HepG2 (cell line): ENCODE measurements around the gene IQCN. TPM values are rescaled to one million over a fixed set of nuclear protein-coding genes. Genes with fewer than 3 reads are reported as not detected.

Source experiments
- FOXA1 ChIP-seq, 2 experiments: fragments of 450-650 bp in 1 of 2; sonication (generic) in 1 of 2; formaldehyde crosslinking in 1 of 2; IDR thresholded peaks; 2 replicates each; pipeline versions ENCODE4 v1.4.0 to v1.6.1; 2016 to 2020; ENCODE audit warnings: missing genetic modification reagents in 1 of 2
- GABPA ChIP-seq, 2 experiments: IDR thresholded peaks; 2 replicates each; pipeline ENCODE4 v1.6.1; 2011 to 2016; ENCODE audit warnings: low read depth in 2 of 2, low read length in 1 of 2, missing biosample characterization in 1 of 2, missing genetic modification characterization in 1 of 2
- GMEB2 ChIP-seq: IDR thresholded peaks from 2 replicates; pipeline ENCODE4 v1.6.1; 2016; ENCODE audit warnings: missing biosample characterization, missing genetic modification reagents, low read depth
- HMGXB4 ChIP-seq, 2 experiments: sonication (generic) in 1 of 2; formaldehyde crosslinking in 1 of 2; IDR thresholded peaks; 2 replicates each; pipeline versions ENCODE4 v1.4.0 to v1.6.1; 2018 to 2020; ENCODE audit warnings: missing genetic modification reagents in 2 of 2, borderline replicate concordance in 1 of 2, low read depth in 1 of 2, mild to moderate bottlenecking in 1 of 2, missing biosample characterization in 1 of 2
- KLF15 ChIP-seq: sonication (generic); formaldehyde crosslinking; IDR thresholded peaks from 2 replicates; pipeline ENCODE4 v1.8.1; 2023; ENCODE audit warnings: borderline replicate concordance, mild to moderate bottlenecking, inconsistent platforms, missing genetic modification reagents, mixed read lengths
- KLF16 ChIP-seq, 2 experiments: sonication (generic) in 1 of 2; formaldehyde crosslinking in 1 of 2; IDR thresholded peaks; 2 replicates each; pipeline versions ENCODE4 v1.6.1 to v1.8.0; 2016 to 2023; ENCODE audit warnings: missing genetic modification reagents in 2 of 2, missing compliant biosample characterization in 1 of 2
- PAXIP1 ChIP-seq: sonication (generic); formaldehyde crosslinking; conservative IDR thresholded peaks from 2 replicates; pipeline ENCODE4 v1.4.0; 2020; ENCODE audit warnings: mild to moderate bottlenecking, missing genetic modification reagents, moderate library complexity
- SALL1 ChIP-seq: sonication (generic); formaldehyde crosslinking; IDR thresholded peaks from 2 replicates; pipeline ENCODE4 v1.8.0; 2022; ENCODE audit warnings: mild to moderate bottlenecking, missing genetic modification reagents
- SRSF1 ChIP-seq: fragments of 200-400 bp; formaldehyde crosslinking; optimal IDR thresholded peaks from 2 replicates; pipeline ENCODE3; 2017; ENCODE audit warnings: mild to moderate bottlenecking, low read depth, low read length, moderate library complexity
- SSRP1 ChIP-seq: IDR thresholded peaks from 2 replicates; pipeline ENCODE4 v1.6.1; 2016; ENCODE audit warnings: control low read depth
- ZBTB25 ChIP-seq: IDR thresholded peaks from 2 replicates; pipeline ENCODE4 v1.6.1; 2018; ENCODE audit warnings: missing genetic modification reagents
- ZBTB7B ChIP-seq: sonication (generic); formaldehyde crosslinking; IDR thresholded peaks from 2 replicates; pipeline ENCODE4 v1.4.0; 2020; ENCODE audit warnings: missing genetic modification reagents
- ZNF333 ChIP-seq: sonication (generic); formaldehyde crosslinking; IDR thresholded peaks from 2 replicates; pipeline ENCODE4 v1.4.0; 2020; ENCODE audit warnings: mild to moderate bottlenecking, missing genetic modification reagents, borderline replicate concordance
- ZNF510 ChIP-seq: sonication (generic); formaldehyde crosslinking; IDR thresholded peaks from 2 replicates; pipeline ENCODE4 v1.4.0; 2020; ENCODE audit warnings: low read depth, mild to moderate bottlenecking, missing genetic modification reagents
- ZNF563 ChIP-seq: sonication (generic); formaldehyde crosslinking; IDR thresholded peaks from 2 replicates; pipeline ENCODE4 v1.8.0; 2022; ENCODE audit warnings: mild to moderate bottlenecking, moderate library complexity, missing genetic modification reagents
- ZNF816 ChIP-seq: sonication (generic); formaldehyde crosslinking; IDR thresholded peaks from 2 replicates; pipeline ENCODE4 v1.8.0; 2022; ENCODE audit warnings: missing genetic modification reagents, mild to moderate bottlenecking, borderline replicate concordance
- ZNF83 ChIP-seq: sonication (generic); formaldehyde crosslinking; IDR thresholded peaks from 2 replicates; pipeline ENCODE4 v1.4.0; 2020; ENCODE audit warnings: missing genetic modification reagents, mild to moderate bottlenecking, borderline replicate concordance
- ZNF850 ChIP-seq: sonication (generic); formaldehyde crosslinking; conservative IDR thresholded peaks from 2 replicates; pipeline ENCODE4 v1.9.0; 2021; ENCODE audit warnings: mild to moderate bottlenecking, missing genetic modification reagents
- ZSCAN25 ChIP-seq: sonication (generic); formaldehyde crosslinking; IDR thresholded peaks from 2 replicates; pipeline ENCODE4 v1.8.0; 2022; ENCODE audit warnings: mild to moderate bottlenecking, missing genetic modification reagents
- polyA plus RNA-seq, 8 experiments: library from polyadenylated mRNA; depleted of rRNA in 3 of 8; stranded (reverse) in 7 of 8; unstranded in 1 of 8; fragments of >200 nt; fragmentation: Illumina TruSeq in 4 of 8; extraction: Trizol in 4 of 8; gene quantifications; 2 replicates each; pipeline versions ENCODE4 v1.2.1 to v1.2.3, GENCODE V29; 2011 to 2016; ENCODE audit warnings: low read depth in 4 of 8, missing spikeins in 1 of 8, mixed read lengths in 1 of 8; ENCODE audit not compliant: insufficient read depth in 1 of 8
- total RNA-seq, 5 experiments: library from RNA; depleted of rRNA; stranded (reverse); fragments of >200 nt; fragmentation: Illumina TruSeq; extraction: Trizol; gene quantifications; 2 replicates each; pipeline ENCODE4 v1.2.3, GENCODE V29; 2016; ENCODE audit warnings: low read depth in 1 of 5

IQCN gene
- total and polyA plus RNA-seq, 2 of the 13 experiments (the other 11 are each of a cell fraction or from before 2014, with no cell fraction given), result 0.04 to 0.18 TPM

GRCh38 chr19:18282021-18282787, 8.0 kb upstream of the IQCN start (continued):
- TF ChIP-seq ZNF563 (CRISPR knock-in tag) (peak; percentile 14; the same call in 1 of the 2 replicates), SALL1 (CRISPR knock-in tag) (peak; percentile 6; the same call in 1 of the 2 replicates), SSRP1 (CRISPR knock-in tag) (0 out of 2 replicates have a peak, but pooled peaks have one; percentile 1), SRSF1 (peak; percentile 7), HMGXB4 (CRISPR knock-in tag; IDR thresholded peaks at IDR 0.05; ENCODE audit: borderline replicate concordance in 1 of 2, low read depth in 1 of 2) (peak in 1 of 2 experiments; percentile 55; a peak in 1 of 4 replicates), ZBTB7B (CRISPR knock-in tag) (peak; percentile 13; the same call in 1 of the 2 replicates), ZNF850 (CRISPR knock-in tag) (0 out of 2 replicates have a peak, but pooled peaks have one; percentile 48), PAXIP1 (peak; percentile 9; the same call in 1 of the 2 replicates), KLF16 (CRISPR knock-in tag; IDR thresholded peaks at IDR 0.05) (0 out of 4 replicates have a peak, but pooled peaks of 1 of the 2 experiments have one; percentile 42), KLF15 (CRISPR knock-in tag) (peak; percentile 66; the same call in 1 of the 2 replicates), ZSCAN25 (CRISPR knock-in tag) (0 out of 2 replicates have a peak, but pooled peaks have one; percentile 61), ZNF333 (CRISPR knock-in tag) (0 out of 2 replicates have a peak, but pooled peaks have one; percentile 56), GABPA (IDR thresholded peaks at IDR 0.05; ENCODE audit: low read depth, low read length) (no peak), GABPA (CRISPR knock-in tag; IDR thresholded peaks at IDR 0.05; ENCODE audit: low read depth) (0 out of 2 replicates have a peak, but pooled peaks have one; percentile 16), FOXA1 (IDR thresholded peaks at IDR 0.05) (no peak), FOXA1 (CRISPR knock-in tag; IDR thresholded peaks at IDR 0.05) (no peak), ZNF816 (peak; percentile 83; the same call in 1 of the 2 replicates), ZNF83 (CRISPR knock-in tag) (peak; percentile 71; the same call in 1 of the 2 replicates), GMEB2 (CRISPR knock-in tag) (no peak), ZNF510 (CRISPR knock-in tag) (0 out of 2 replicates have a peak, but pooled peaks have one; percentile 20), ZBTB25 (CRISPR knock-in tag) (0 out of 2 replicates have a peak, but pooled peaks have one; percentile 8)
